BLaER1 (cell line): ENCODE data around the gene RASSF8.

Experiments
- H3K27ac ChIP-seq: shearing (Covaris generic); formaldehyde crosslinking; 2 replicates; pipeline ENCODE4 v1.8.1; 2022
- H3K27me3 ChIP-seq: shearing (Covaris generic); formaldehyde crosslinking; 2 replicates; pipeline ENCODE4 v1.8.1; 2022
- H3K36me3 ChIP-seq: shearing (Covaris generic); formaldehyde crosslinking; 2 replicates; pipeline ENCODE4 v1.8.1; 2022
- H3K4me1 ChIP-seq: shearing (Covaris generic); formaldehyde crosslinking; 2 replicates; pipeline ENCODE4 v1.8.1; 2022
- H3K4me2 ChIP-seq: shearing (Covaris generic); formaldehyde crosslinking; 2 replicates; pipeline ENCODE4 v1.8.1; 2022
- H3K4me3 ChIP-seq: shearing (Covaris generic); formaldehyde crosslinking; 2 replicates; pipeline ENCODE4 v1.8.1; 2022
- H3K9ac ChIP-seq: shearing (Covaris generic); formaldehyde crosslinking; 2 replicates; pipeline ENCODE4 v1.8.1; 2022
- H3K9me3 ChIP-seq: shearing (Covaris generic); formaldehyde crosslinking; 2 replicates; pipeline ENCODE4 v1.8.1; 2022
- H4K20me1 ChIP-seq: shearing (Covaris generic); formaldehyde crosslinking; 2 replicates; pipeline ENCODE4 v1.8.1; 2022
- Cebpa-rat ChIP-seq: shearing (Covaris generic); IDR thresholded peaks from 2 replicates; pipeline ENCODE4 v1.8.1; 2022

Gene RASSF8

GRCh38 chr12:25960143-25960542 is 1.7 kb downstream of the RASSF8 start:
- H3K4me2 ChIP-seq: no peak overlapping the region
- H3K4me3 ChIP-seq: no peak overlapping the region
- H3K27ac ChIP-seq: no peak overlapping the region

GRCh38 chr12:25960961-25961360 is 2.5 kb downstream of the RASSF8 start:
- Histone ChIP-seq H3K9me3 (no peaks in the 10 kb centered on the region), H3K9ac (no peak overlapping the region), H3K4me1 (peaks cover 7% of the 10 kb centered on the region), H3K27me3 (peaks cover 54% of the 10 kb centered on the region), H3K4me2 (no peak overlapping the region), H3K36me3 (no peaks in the 10 kb centered on the region), H3K4me3 (no peak overlapping the region), H4K20me1 (peaks cover 13% of the 10 kb centered on the region), H3K27ac (no peak overlapping the region)
- no peak for TF ChIP-seq Cebpa-rat

More at GRCh38 chr12:25960143-25960542, 1.7 kb downstream of the RASSF8 start:
- Histone ChIP-seq H3K36me3 (no peaks in the 10 kb centered on the region), H3K9ac (no peak overlapping the region), H4K20me1 (peaks cover 13% of the 10 kb centered on the region), H3K4me1 (peaks cover 7% of the 10 kb centered on the region), H3K9me3 (no peaks in the 10 kb centered on the region), H3K27me3 (peaks cover 54% of the 10 kb centered on the region)
- TF ChIP-seq Cebpa-rat: no peak

- Histone ChIP-seq H3K36me3 (no peaks in the 10 kb centered on the region), H3K4me1 (peaks cover 7% of the 10 kb centered on the region), H3K9me3 (no peaks in the 10 kb centered on the region), H3K27ac (no peak overlapping the region), H3K4me2 (no peak overlapping the region), H4K20me1 (peaks cover 13% of the 10 kb centered on the region), H3K27me3 (peaks cover 42% of the 10 kb centered on the region), H3K9ac (no peak overlapping the region), H3K4me3 (no peak overlapping the region)
- TF ChIP-seq Cebpa-rat: no peak
These were observed 4.5 kb downstream of the RASSF8 start for GRCh38 chr12:25962932-25963525.

GRCh38 chr12:25965682-25966081 is 7.2 kb downstream of the RASSF8 start:
- peaks cover 15% of the 10 kb centered on the region for H3K27me3 ChIP-seq
- no peaks in the 10 kb centered on the region for H3K9me3 ChIP-seq
- no peak overlapping the region for H3K9ac ChIP-seq
- H3K27ac ChIP-seq: no peak overlapping the region
- TF ChIP-seq Cebpa-rat: no peak
- H3K4me3 ChIP-seq: no peak overlapping the region
- no peak overlapping the region for H3K4me2 ChIP-seq
- no peaks in the 10 kb centered on the region for H4K20me1 ChIP-seq
- H3K36me3 ChIP-seq: no peaks in the 10 kb centered on the region
- H3K4me1 ChIP-seq: no peaks in the 10 kb centered on the region

- H3K9me3 ChIP-seq: no peaks in the 10 kb centered on the region
- H3K4me2 ChIP-seq: no peak overlapping the region
- no peaks in the 10 kb centered on the region for H3K27me3 ChIP-seq
- no peak overlapping the region for H3K27ac ChIP-seq
- no peaks in the 10 kb centered on the region for H3K36me3 ChIP-seq
- H3K4me1 ChIP-seq: no peaks in the 10 kb centered on the region
- no peaks in the 10 kb centered on the region for H4K20me1 ChIP-seq
- H3K4me3 ChIP-seq: no peak overlapping the region
- no peak overlapping the region for H3K9ac ChIP-seq
- TF ChIP-seq Cebpa-rat: no peak
These were observed 11.6 kb downstream of the RASSF8 start for GRCh38 chr12:25970082-25970481.

- Histone ChIP-seq H3K4me2 (no peak overlapping the region), H4K20me1 (no peaks in the 10 kb centered on the region), H3K27me3 (no peaks in the 10 kb centered on the region), H3K9ac (no peak overlapping the region), H3K4me1 (no peaks in the 10 kb centered on the region), H3K9me3 (no peaks in the 10 kb centered on the region), H3K36me3 (no peaks in the 10 kb centered on the region), H3K4me3 (no peak overlapping the region), H3K27ac (no peak overlapping the region)
- no peak for TF ChIP-seq Cebpa-rat
These were observed 12.6 kb downstream of the RASSF8 start for GRCh38 chr12:25970916-25971653.

GRCh38 chr12:25971654-25972041 is 13.2 kb downstream of the RASSF8 start:
- no peaks in the 10 kb centered on the region for H3K9me3 ChIP-seq
- H3K4me3 ChIP-seq: no peak overlapping the region
- H3K4me1 ChIP-seq: no peaks in the 10 kb centered on the region
- H3K36me3 ChIP-seq: no peaks in the 10 kb centered on the region
- no peak overlapping the region for H3K27ac ChIP-seq
- H3K4me2 ChIP-seq: no peak overlapping the region
- no peak overlapping the region for H3K9ac ChIP-seq
- TF ChIP-seq Cebpa-rat: no peak
- H4K20me1 ChIP-seq: no peaks in the 10 kb centered on the region
- no peaks in the 10 kb centered on the region for H3K27me3 ChIP-seq

- Histone ChIP-seq H3K27me3 (no peaks in the 10 kb centered on the region), H3K9me3 (no peaks in the 10 kb centered on the region), H3K9ac (no peak overlapping the region), H3K27ac (no peak overlapping the region), H4K20me1 (no peaks in the 10 kb centered on the region), H3K4me1 (no peaks in the 10 kb centered on the region), H3K4me2 (no peak overlapping the region), H3K36me3 (no peaks in the 10 kb centered on the region), H3K4me3 (no peak overlapping the region)
- TF ChIP-seq Cebpa-rat: no peak
These were observed 14.3 kb downstream of the RASSF8 start for GRCh38 chr12:25972783-25973182.

GRCh38 chr12:25975179-25975578 is 16.7 kb downstream of the RASSF8 start:
- Histone ChIP-seq H3K36me3 (no peaks in the 10 kb centered on the region), H3K4me2 (no peak overlapping the region), H3K27ac (no peak overlapping the region), H4K20me1 (no peaks in the 10 kb centered on the region), H3K4me3 (no peak overlapping the region), H3K9ac (no peak overlapping the region), H3K27me3 (no peaks in the 10 kb centered on the region), H3K4me1 (no peaks in the 10 kb centered on the region), H3K9me3 (no peaks in the 10 kb centered on the region)
- TF ChIP-seq Cebpa-rat: no peak

- Histone ChIP-seq H3K9ac (no peak overlapping the region), H3K4me3 (no peak overlapping the region), H3K27ac (no peak overlapping the region), H3K4me1 (no peaks in the 10 kb centered on the region), H3K36me3 (no peaks in the 10 kb centered on the region), H3K27me3 (no peaks in the 10 kb centered on the region), H4K20me1 (no peaks in the 10 kb centered on the region), H3K4me2 (no peak overlapping the region), H3K9me3 (no peaks in the 10 kb centered on the region)
- no peak for TF ChIP-seq Cebpa-rat
These were observed 17.2 kb downstream of the RASSF8 start for GRCh38 chr12:25975682-25976081.
